ENCODE data around the gene FTO. TPM values are rescaled to one million over a fixed set of nuclear protein-coding genes. Genes with fewer than 3 reads are reported as not detected.

FTO gene
- total and polyA plus RNA-seq, 7 experiments from 2014 or later, result 47.2 to 104 (median 58.3) TPM

- H3K4me3 Mint-ChIP-seq, result no peak overlapping the region
- Histone ChIP-seq H3K27ac (ENCODE audit: low read depth, low read length) (no peak overlapping the region), H3K4me1 (ENCODE audit: control insufficient read depth in 2 of 2, insufficient read depth in 2 of 2, low read length in 2 of 2) (no peaks in the 10 kb centered on the region), H3K9me3 (ENCODE audit: control insufficient read depth in 2 of 3, low read length in 3 of 3) (no peaks in the 10 kb centered on the region), H3K4me3 (ENCODE audit: low read length) (no peak overlapping the region), H3K27me3 (ENCODE audit: control insufficient read depth in 2 of 2, insufficient read depth in 2 of 2, low read length in 2 of 2) (no peaks in the 10 kb centered on the region), H3K36me3 (ENCODE audit: control insufficient read depth in 2 of 3, insufficient read depth in 3 of 3, low read length in 3 of 3) (no peaks in the 10 kb centered on the region)
- intact Hi-C loops (cut with micrococcal nuclease), result no loop called here
- POLR2A ChIA-PET, result no interaction called here
- DNase-seq (no peak), ATAC-seq (no peak)
- no peaks in the 10 kb centered on the region for H3K9me3 Mint-ChIP-seq
- no peak overlapping the region for H3K27ac Mint-ChIP-seq
- H3K27me3 Mint-ChIP-seq, result no peaks in the 10 kb centered on the region
- H3K36me3 Mint-ChIP-seq, result peaks cover 0 to 37% (median 3%) of the 10 kb centered on the region in 5 donors
- H3K4me1 Mint-ChIP-seq, result no peaks in the 10 kb centered on the region
- CTCF ChIA-PET, result no interaction called here
Measured at GRCh38 chr16:54068212-54068611, 364.3 kb downstream of the FTO start.

DNA sequence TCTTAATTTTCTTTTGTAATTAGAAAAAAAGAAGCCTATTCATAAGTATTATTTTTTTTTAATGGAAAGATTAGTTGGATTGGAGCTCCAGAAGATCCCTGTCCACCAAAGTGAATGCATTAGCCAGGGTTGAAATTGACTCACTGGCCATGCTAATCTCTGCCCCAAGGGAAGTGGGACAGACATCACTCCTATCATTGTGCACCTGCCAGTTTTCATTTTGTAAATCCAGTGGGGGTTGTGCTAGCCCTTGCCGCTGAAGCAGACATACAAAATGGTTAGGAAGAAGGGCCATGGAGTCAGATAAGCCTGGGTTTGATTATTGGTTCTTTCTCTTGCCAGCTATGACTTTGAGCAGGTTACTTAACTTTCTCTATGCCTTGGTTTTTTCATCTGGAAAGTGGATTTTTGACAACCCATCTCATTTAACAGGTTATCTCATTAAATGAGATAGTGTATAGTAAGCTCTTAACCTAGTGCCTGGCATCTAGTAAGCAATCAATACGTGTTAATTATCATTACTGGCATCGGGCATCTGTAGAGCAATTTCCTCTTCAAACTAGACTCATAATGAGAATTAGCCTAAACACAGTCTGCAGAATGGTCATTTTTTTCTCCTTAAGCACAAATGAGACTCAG, 365.8 kb downstream of the FTO start:
- ATAC-seq (no peak), DNase-seq (no peak)
- ChIA-PET POLR2A (no interaction called here), CTCF (no interaction called here)
- Mint-ChIP-seq H3K4me1 (no peaks in the 10 kb centered on the region), H3K27ac (no peak overlapping the region), H3K36me3 (peaks cover 0 to 37% (median 3%) of the 10 kb centered on the region in 5 donors), H3K4me3 (no peak overlapping the region), H3K9me3 (no peaks in the 10 kb centered on the region), H3K27me3 (no peaks in the 10 kb centered on the region)
- intact Hi-C loops (cut with micrococcal nuclease), result no loop called here
- Histone ChIP-seq H3K36me3 (ENCODE audit: control insufficient read depth in 2 of 3, insufficient read depth in 3 of 3, low read length in 3 of 3) (no peaks in the 10 kb centered on the region), H3K4me3 (ENCODE audit: low read length) (no peak overlapping the region), H3K4me1 (ENCODE audit: control insufficient read depth in 2 of 2, insufficient read depth in 2 of 2, low read length in 2 of 2) (no peaks in the 10 kb centered on the region), H3K27ac (ENCODE audit: low read depth, low read length) (no peak overlapping the region), H3K27me3 (ENCODE audit: control insufficient read depth in 2 of 2, insufficient read depth in 2 of 2, low read length in 2 of 2) (no peaks in the 10 kb centered on the region), H3K9me3 (ENCODE audit: control insufficient read depth in 2 of 3, low read length in 3 of 3) (no peaks in the 10 kb centered on the region)

- intact Hi-C loops (cut with micrococcal nuclease), result no loop called here
- Mint-ChIP-seq H3K9me3 (no peaks in the 10 kb centered on the region), H3K4me1 (no peaks in the 10 kb centered on the region), H3K27ac (no peak overlapping the region), H3K27me3 (no peaks in the 10 kb centered on the region), H3K4me3 (no peak overlapping the region), H3K36me3 (peaks cover 0 to 29% (median 3%) of the 10 kb centered on the region in 5 donors)
- no peaks in the 10 kb centered on the region for H3K9me3 ChIP-seq (ENCODE audit: control insufficient read depth in 2 of 3, low read length in 3 of 3)
- DNase-seq (no peak), ATAC-seq (no peak)
- no peak overlapping the region for H3K4me3 ChIP-seq (ENCODE audit: low read length)
- POLR2A ChIA-PET, result no interaction called here
- no peaks in the 10 kb centered on the region for H3K27me3 ChIP-seq (ENCODE audit: control insufficient read depth in 2 of 2, insufficient read depth in 2 of 2, low read length in 2 of 2)
- H3K36me3 ChIP-seq (ENCODE audit: control insufficient read depth in 2 of 3, insufficient read depth in 3 of 3, low read length in 3 of 3), result no peaks in the 10 kb centered on the region
- CTCF ChIA-PET, result no interaction called here
- no peaks in the 10 kb centered on the region for H3K4me1 ChIP-seq (ENCODE audit: control insufficient read depth in 2 of 2, insufficient read depth in 2 of 2, low read length in 2 of 2)
- no peak overlapping the region for H3K27ac ChIP-seq (ENCODE audit: low read depth, low read length)
Measured at GRCh38 chr16:54070789-54071343, 366.9 kb downstream of the FTO start.

GRCh38 chr16:54071514-54071913, 367.6 kb downstream of the FTO start:
- H3K36me3 ChIP-seq (ENCODE audit: control insufficient read depth in 2 of 3, insufficient read depth in 3 of 3, low read length in 3 of 3), result no peaks in the 10 kb centered on the region
- no peak overlapping the region for H3K4me3 ChIP-seq (ENCODE audit: low read length)
- Mint-ChIP-seq H3K27me3 (no peaks in the 10 kb centered on the region), H3K9me3 (no peaks in the 10 kb centered on the region), H3K36me3 (peaks cover 0 to 26% (median 3%) of the 10 kb centered on the region in 5 donors), H3K4me1 (no peaks in the 10 kb centered on the region), H3K27ac (no peak overlapping the region), H3K4me3 (no peak overlapping the region)
- ATAC-seq, result no peak
- CTCF ChIA-PET, result no interaction called here
- H3K27me3 ChIP-seq (ENCODE audit: control insufficient read depth in 2 of 2, insufficient read depth in 2 of 2, low read length in 2 of 2), result no peaks in the 10 kb centered on the region
- POLR2A ChIA-PET, result no interaction called here
- no peaks in the 10 kb centered on the region for H3K4me1 ChIP-seq (ENCODE audit: control insufficient read depth in 2 of 2, insufficient read depth in 2 of 2, low read length in 2 of 2)
- DNase-seq, result no peak
- H3K9me3 ChIP-seq (ENCODE audit: control insufficient read depth in 2 of 3, low read length in 3 of 3), result no peaks in the 10 kb centered on the region
- no peak overlapping the region for H3K27ac ChIP-seq (ENCODE audit: low read depth, low read length)
- intact Hi-C loops (cut with micrococcal nuclease), result no loop called here

GRCh38 chr16:54072237-54072636, 368.3 kb downstream of the FTO start:
- no peak overlapping the region for H3K4me3 Mint-ChIP-seq
- ATAC-seq (no peak), DNase-seq (no peak)
- no peak overlapping the region for H3K27ac ChIP-seq (ENCODE audit: low read depth, low read length)
- intact Hi-C loops (cut with micrococcal nuclease), result no loop called here
- H3K36me3 ChIP-seq (ENCODE audit: control insufficient read depth in 2 of 3, insufficient read depth in 3 of 3, low read length in 3 of 3), result no peaks in the 10 kb centered on the region
- no peaks in the 10 kb centered on the region for H3K9me3 ChIP-seq (ENCODE audit: control insufficient read depth in 2 of 3, low read length in 3 of 3)
- no peaks in the 10 kb centered on the region for H3K9me3 Mint-ChIP-seq
- peaks cover 0 to 24% (median 3%) of the 10 kb centered on the region in 5 donors for H3K36me3 Mint-ChIP-seq
- H3K27me3 ChIP-seq (ENCODE audit: control insufficient read depth in 2 of 2, insufficient read depth in 2 of 2, low read length in 2 of 2), result no peaks in the 10 kb centered on the region
- CTCF ChIA-PET, result no interaction called here
- no peaks in the 10 kb centered on the region for H3K4me1 Mint-ChIP-seq
- no peak overlapping the region for H3K4me3 ChIP-seq (ENCODE audit: low read length)
- POLR2A ChIA-PET, result no interaction called here
- no peaks in the 10 kb centered on the region for H3K4me1 ChIP-seq (ENCODE audit: control insufficient read depth in 2 of 2, insufficient read depth in 2 of 2, low read length in 2 of 2)
- no peak overlapping the region for H3K27ac Mint-ChIP-seq
- no peaks in the 10 kb centered on the region for H3K27me3 Mint-ChIP-seq

DNA sequence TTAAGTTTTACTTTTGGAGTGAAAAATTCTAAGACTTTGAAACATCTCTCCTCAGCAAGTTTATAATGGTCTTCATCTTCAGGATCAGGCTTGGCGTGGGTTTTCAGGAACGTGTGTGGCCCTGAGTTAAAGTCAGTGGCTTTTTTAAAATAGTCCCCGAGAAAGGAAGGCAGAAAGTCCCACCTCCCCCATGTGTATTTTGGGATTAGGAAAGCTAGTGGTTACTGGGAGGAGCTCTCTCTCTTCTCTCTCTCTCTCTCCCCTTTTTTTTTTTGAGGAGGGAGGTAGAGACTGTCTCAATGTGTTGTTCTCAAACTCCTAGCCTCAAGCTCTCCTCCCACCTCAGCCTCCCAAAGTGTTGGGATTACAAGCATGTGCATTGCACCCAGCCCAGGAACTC, 369.4 kb downstream of the FTO start:
- intact Hi-C loops (cut with micrococcal nuclease), result no loop called here
- H3K9me3 ChIP-seq (ENCODE audit: control insufficient read depth in 2 of 3, low read length in 3 of 3), result no peaks in the 10 kb centered on the region
- ChIA-PET POLR2A (interaction anchor here (0.6 kb wide), 1 partner anchor 882 kb away, joined by 3 read pairs; no protein-coding TSS in a partner anchor), CTCF (interaction anchor here (0.7 kb wide), 1 partner anchor 36 kb away, joined by 3 read pairs; no protein-coding TSS in a partner anchor)
- H3K36me3 ChIP-seq (ENCODE audit: control insufficient read depth in 2 of 3, insufficient read depth in 3 of 3, low read length in 3 of 3), result no peaks in the 10 kb centered on the region
- H3K9me3 Mint-ChIP-seq, result no peaks in the 10 kb centered on the region
- H3K4me1 ChIP-seq (ENCODE audit: control insufficient read depth in 2 of 2, insufficient read depth in 2 of 2, low read length in 2 of 2), result no peaks in the 10 kb centered on the region
- H3K27ac ChIP-seq (ENCODE audit: low read depth, low read length), result no peak overlapping the region
- H3K27me3 Mint-ChIP-seq, result no peaks in the 10 kb centered on the region
- H3K36me3 Mint-ChIP-seq, result peaks cover 0 to 21% (median 3%) of the 10 kb centered on the region in 5 donors
- ATAC-seq (no peak), DNase-seq (no peak)
- peak overlapping the region in 1 of 9 donors; percentile 37 for H3K27ac Mint-ChIP-seq
- H3K4me1 Mint-ChIP-seq, result no peaks in the 10 kb centered on the region
- no peaks in the 10 kb centered on the region for H3K27me3 ChIP-seq (ENCODE audit: control insufficient read depth in 2 of 2, insufficient read depth in 2 of 2, low read length in 2 of 2)
- H3K4me3 Mint-ChIP-seq, result no peak overlapping the region
- H3K4me3 ChIP-seq (ENCODE audit: low read length), result no peak overlapping the region

DNA sequence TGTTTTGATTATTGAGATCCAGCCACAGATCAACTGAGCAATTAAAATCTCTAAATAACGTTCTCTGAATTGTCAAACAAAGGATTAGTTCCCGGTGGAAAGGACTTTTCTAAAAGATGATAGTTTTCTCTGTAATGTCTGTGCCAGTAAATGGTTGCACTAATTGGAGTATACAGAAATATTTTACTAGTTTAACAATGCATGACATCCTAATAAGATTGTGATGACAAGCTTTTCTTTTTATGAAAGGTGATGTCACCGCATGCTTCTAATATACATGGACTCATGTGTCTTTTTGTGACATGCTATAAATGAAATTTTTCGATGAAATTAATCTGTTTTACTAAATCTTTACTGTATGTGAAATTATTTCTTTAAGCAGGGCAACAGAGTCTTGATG, 371.5 kb downstream of the FTO start:
- Mint-ChIP-seq H3K4me1 (no peaks in the 10 kb centered on the region), H3K9me3 (peaks cover 0 to 1% (median 0%) of the 10 kb centered on the region in 11 donors), H3K27ac (no peak overlapping the region), H3K27me3 (no peaks in the 10 kb centered on the region), H3K36me3 (peaks cover 3 to 27% (median 10%) of the 10 kb centered on the region in 5 donors), H3K4me3 (no peak overlapping the region)
- Histone ChIP-seq H3K9me3 (ENCODE audit: control insufficient read depth in 2 of 3, low read length in 3 of 3) (no peaks in the 10 kb centered on the region), H3K36me3 (ENCODE audit: control insufficient read depth in 2 of 3, insufficient read depth in 3 of 3, low read length in 3 of 3) (no peaks in the 10 kb centered on the region), H3K27me3 (ENCODE audit: control insufficient read depth in 2 of 2, insufficient read depth in 2 of 2, low read length in 2 of 2) (no peaks in the 10 kb centered on the region), H3K4me1 (ENCODE audit: control insufficient read depth in 2 of 2, insufficient read depth in 2 of 2, low read length in 2 of 2) (no peaks in the 10 kb centered on the region), H3K4me3 (ENCODE audit: low read length) (no peak overlapping the region), H3K27ac (ENCODE audit: low read depth, low read length) (no peak overlapping the region)
- intact Hi-C loops (cut with micrococcal nuclease), result no loop called here
- DNase-seq, result no peak
- ChIA-PET CTCF (no interaction called here), POLR2A (no interaction called here)
- ATAC-seq, result no peak

Data from naive thymus-derived CD4-positive, alpha-beta T cell (primary cell).